GM23338 (cell line): ENCODE data around the gene AATF. TPM values are rescaled to one million over a fixed set of nuclear protein-coding genes. Genes with fewer than 3 reads are reported as not detected.

ENCODE experiments used
- ATAC-seq: fragments of 200-7000 bp; cut with Tn5 transposase; 3 replicates; pipeline ENCODE4 v1.9.1; 2020
- DNase-seq: peaks from one replicate; pipeline ENCODE4 v3.0.0-alpha.2; 2015; ENCODE audit warnings: low spot score
- H2AFZ ChIP-seq: fragments of 200-600 bp; sonication (generic); 2 replicates; pipeline ENCODE4 v1.8.0; 2016; ENCODE audit warnings: antibody characterized with exemption, mild to moderate bottlenecking, moderate library complexity
- H3F3A ChIP-seq: fragments of 200-600 bp; sonication (generic); replicated peaks from 2 replicates; pipeline ENCODE4 v1.8.0; 2017; ENCODE audit warnings: antibody characterized with exemption, mixed run types, low read depth
- H3K27ac ChIP-seq: fragments of 200-600 bp; sonication (generic); 2 replicates; pipeline ENCODE4 v1.6.1; 2016; ENCODE audit warnings: low read depth
- H3K27me3 ChIP-seq: fragments of 200-600 bp; sonication (generic); 2 replicates; pipeline ENCODE4 v1.8.0; 2016; ENCODE audit warnings: mild to moderate bottlenecking, mixed run types, moderate library complexity; ENCODE audit not compliant: insufficient read depth
- H3K36me3 ChIP-seq: fragments of 200-600 bp; sonication (generic); 2 replicates; pipeline ENCODE4 v1.8.0; 2016; ENCODE audit warnings: mild to moderate bottlenecking; ENCODE audit not compliant: insufficient read depth
- H3K4me1 ChIP-seq: fragments of 200-600 bp; sonication (generic); 2 replicates; pipeline ENCODE4 v1.8.0; 2016; ENCODE audit warnings: mild to moderate bottlenecking, moderate library complexity; ENCODE audit not compliant: insufficient read depth
- H3K4me2 ChIP-seq: fragments of 200-600 bp; sonication (generic); 2 replicates; pipeline ENCODE4 v1.7.1; 2017; ENCODE audit warnings: mixed run types
- H3K4me3 ChIP-seq: fragments of 200-600 bp; sonication (generic); 2 replicates; pipeline ENCODE4 v1.6.1; 2016; ENCODE audit warnings: mixed run types
- H3K79me2 ChIP-seq: fragments of 200-600 bp; sonication (generic); replicated peaks from 2 replicates; pipeline ENCODE4 v1.8.0; 2017; ENCODE audit warnings: mild to moderate bottlenecking; ENCODE audit not compliant: insufficient read depth
- H3K9me2 ChIP-seq: fragments of 200-600 bp; sonication (generic); 2 replicates; pipeline ENCODE4 v1.8.0; 2017; ENCODE audit not compliant: insufficient read depth
- H4K20me1 ChIP-seq: fragments of 200-600 bp; sonication (generic); replicated peaks from 2 replicates; pipeline ENCODE4 v1.8.0; 2017; ENCODE audit warnings: mild to moderate bottlenecking; ENCODE audit not compliant: insufficient read depth
- H3K27ac Mint-ChIP-seq: 2 replicates; pipeline ENCODE4 v1.8.0; 2020; ENCODE audit warnings: inconsistent platforms, mild to moderate bottlenecking, moderate library complexity, mixed read lengths
- H3K27me3 Mint-ChIP-seq: 3 replicates; pipeline ENCODE4 v1.8.0; 2022; ENCODE audit warnings: low read depth, mild to moderate bottlenecking, moderate library complexity, mixed read lengths, inconsistent platforms; ENCODE audit not compliant: insufficient read depth, poor library complexity
- H3K36me3 Mint-ChIP-seq: 3 replicates; pipeline ENCODE4 v1.8.0; 2021; ENCODE audit warnings: low read depth, mild to moderate bottlenecking, inconsistent platforms, moderate library complexity, mixed read lengths
- H3K4me1 Mint-ChIP-seq: 3 replicates; pipeline ENCODE4 v1.8.0; 2020; ENCODE audit warnings: mild to moderate bottlenecking, inconsistent platforms, mixed read lengths
- H3K4me3 Mint-ChIP-seq: 3 replicates; pipeline ENCODE4 v1.8.0; 2021; ENCODE audit warnings: moderate library complexity, mild to moderate bottlenecking, inconsistent platforms, mixed read lengths
- H3K9me3 Mint-ChIP-seq: 3 replicates; pipeline ENCODE4 v1.8.0; 2020; ENCODE audit warnings: moderate library complexity, mild to moderate bottlenecking, inconsistent platforms, mixed read lengths
- CREB1 ChIP-seq: fragments of 250-450 bp; sonication (Bioruptor Pico); IDR thresholded peaks from 2 replicates; pipeline ENCODE4 v1.5.0; 2020; ENCODE audit warnings: low read depth, mild to moderate bottlenecking, moderate library complexity
- ETS1 ChIP-seq: IDR thresholded peaks from 2 replicates; pipeline ENCODE4 v1.6.1; 2016; ENCODE audit warnings: antibody characterized with exemption
- EZH2 ChIP-seq: fragments of 200-600 bp; sonication (generic); IDR thresholded peaks from one replicate; pipeline ENCODE4 v1.8.0; 2017; ENCODE audit warnings: antibody characterized with exemption, mild to moderate bottlenecking, low read depth; ENCODE audit not compliant: unreplicated experiment
- JUNB ChIP-seq: IDR thresholded peaks from one replicate; pipeline ENCODE4 v1.6.1; 2016; ENCODE audit warnings: antibody characterized with exemption; ENCODE audit not compliant: unreplicated experiment
- STAT1 ChIP-seq: IDR thresholded peaks from one replicate; pipeline ENCODE4 v1.6.1; 2016; ENCODE audit warnings: antibody characterized with exemption; ENCODE audit not compliant: unreplicated experiment
- polyA plus RNA-seq: library from polyadenylated mRNA; unstranded; fragments of >200 nt; fragmentation: Nextera tagmentation; extraction: Ambion mirVana; gene quantifications from 2 replicates; pipeline ENCODE4 v1.2.1, GENCODE V29; 2016
- total RNA-seq: library from RNA; depleted of rRNA; stranded (reverse); fragments of >200 nt; shearing (Covaris generic); gene quantifications from 2 replicates; pipeline ENCODE4 v1.2.3, GENCODE V29; 2014
- TF ChIP-seq, protein P1 (sequence below): fragments of 250-450 bp; sonication (Bioruptor Pico); IDR thresholded peaks from 2 replicates; pipeline ENCODE4 v1.5.0; 2020; ENCODE audit warnings: mild to moderate bottlenecking, moderate library complexity

Gene AATF
- total and polyA plus RNA-seq, 2 experiments from 2014 or later, result 40.2 to 71.2 TPM

DNA sequence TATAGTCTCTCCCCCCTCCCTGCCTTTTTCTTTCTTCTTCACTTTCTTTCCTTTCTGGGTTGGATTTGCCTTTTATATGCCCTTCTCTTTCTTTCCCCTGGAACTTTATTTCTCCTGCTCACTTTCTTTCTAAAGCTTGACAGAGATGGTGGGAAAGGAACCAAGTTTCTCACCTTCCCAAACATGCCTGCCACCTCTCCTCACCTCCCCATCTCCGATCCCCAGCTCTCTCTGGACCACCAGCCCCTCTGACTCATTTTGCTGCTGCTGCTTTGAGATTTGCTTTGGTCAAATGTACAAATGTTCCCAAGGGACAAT lies 18.2 kb upstream of the AATF start:
- DNase-seq (no peak), ATAC-seq (no peak)
- Mint-ChIP-seq H3K4me1 (peaks cover 78% of the 10 kb centered on the region), H3K36me3 (no peaks in the 10 kb centered on the region), H3K27me3 (peaks cover 81% of the 10 kb centered on the region), H3K9me3 (peaks cover 3% of the 10 kb centered on the region; the same call in 1 of the 3 replicates), H3K27ac (no peak overlapping the region), H3K4me3 (no peak overlapping the region)
- H3K9me2 ChIP-seq, result no peaks in the 10 kb centered on the region
- no peak for TF ChIP-seq JUNB
- TF ChIP-seq EZH2, result peak; percentile 62
- peaks cover 87% of the 10 kb centered on the region for H3K27me3 ChIP-seq
- H3K36me3 ChIP-seq, result no peaks in the 10 kb centered on the region
- peaks cover 77% of the 10 kb centered on the region for H3K4me1 ChIP-seq
- H3K27ac ChIP-seq, result no peak overlapping the region
- peaks cover 5% of the 10 kb centered on the region for H4K20me1 ChIP-seq
- H3K79me2 ChIP-seq, result no peaks in the 10 kb centered on the region
- H3F3A ChIP-seq, result peaks cover 33% of the 10 kb centered on the region
- H2AFZ ChIP-seq, result no peak overlapping the region
- peak overlapping the region; percentile 78; the same call in 1 of the 2 replicates for H3K4me2 ChIP-seq
- no peak overlapping the region for H3K4me3 ChIP-seq

DNA sequence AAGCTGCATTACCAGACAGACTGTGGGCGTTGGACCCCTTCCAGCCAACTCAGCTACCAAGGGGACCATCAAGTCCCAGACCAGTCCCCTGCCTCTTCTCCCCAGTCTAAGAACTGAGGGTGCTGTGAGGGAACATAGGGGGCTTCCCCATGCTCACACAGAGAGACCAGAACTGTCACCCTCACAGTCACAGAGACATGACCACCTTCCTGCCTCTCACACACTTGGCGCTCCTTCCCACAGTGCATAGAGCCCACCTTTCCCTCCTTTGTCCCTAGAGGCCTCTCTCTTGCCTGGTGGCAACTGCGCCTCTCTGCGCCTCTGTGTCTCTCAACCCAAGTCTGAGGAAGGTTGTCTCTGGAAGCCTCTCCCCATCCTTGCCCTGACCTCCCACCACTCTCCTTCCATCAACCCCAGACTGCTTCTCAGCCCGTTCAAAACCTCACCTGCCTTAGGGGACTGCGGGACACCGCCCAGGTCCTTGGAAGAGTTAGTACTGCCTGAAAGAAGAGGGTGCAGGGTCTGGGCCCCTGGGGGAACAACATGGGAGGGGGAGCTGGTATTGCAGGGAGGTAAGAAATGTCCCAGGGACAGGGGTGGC lies 17.6 kb upstream of the AATF start:
- peaks cover 93% of the 10 kb centered on the region for H3K27me3 ChIP-seq
- no peak for ATAC-seq
- no peak for DNase-seq
- H3K9me2 ChIP-seq, result no peaks in the 10 kb centered on the region
- no peaks in the 10 kb centered on the region for H3K36me3 Mint-ChIP-seq
- H3K79me2 ChIP-seq, result no peaks in the 10 kb centered on the region
- H3K4me1 ChIP-seq, result peaks cover 78% of the 10 kb centered on the region
- peak overlapping the region; percentile 74; the same call in 1 of the 2 replicates for H3K4me2 ChIP-seq
- peak; percentile 82 for TF ChIP-seq EZH2
- no peak for TF ChIP-seq CREB1
- H3K4me3 ChIP-seq, result peak overlapping the region; percentile 45; the same call in 1 of the 2 replicates
- H3K4me1 Mint-ChIP-seq, result peaks cover 77% of the 10 kb centered on the region
- peak overlapping the region; percentile 1; the same call in 1 of the 3 replicates for H3K4me3 Mint-ChIP-seq
- peaks cover 34% of the 10 kb centered on the region for H3F3A ChIP-seq
- no peaks in the 10 kb centered on the region for H3K36me3 ChIP-seq
- H3K27ac ChIP-seq, result no peak overlapping the region
- peaks cover 5% of the 10 kb centered on the region for H4K20me1 ChIP-seq
- no peak overlapping the region for H3K27ac Mint-ChIP-seq
- peaks cover 84% of the 10 kb centered on the region for H3K27me3 Mint-ChIP-seq
- peaks cover 3% of the 10 kb centered on the region; the same call in 1 of the 3 replicates for H3K9me3 Mint-ChIP-seq
- H2AFZ ChIP-seq, result no peak overlapping the region

- Histone ChIP-seq H2AFZ (no peak overlapping the region), H3K4me2 (peak overlapping the region; percentile 74), H3F3A (peaks cover 34% of the 10 kb centered on the region), H4K20me1 (peaks cover 5% of the 10 kb centered on the region), H3K27ac (no peak overlapping the region), H3K4me1 (peaks cover 78% of the 10 kb centered on the region), H3K79me2 (no peaks in the 10 kb centered on the region), H3K36me3 (no peaks in the 10 kb centered on the region), H3K9me2 (no peaks in the 10 kb centered on the region), H3K4me3 (peak overlapping the region; percentile 45), H3K27me3 (peaks cover 100% of the 10 kb centered on the region)
- Mint-ChIP-seq H3K9me3 (peaks cover 3% of the 10 kb centered on the region; the same call in 1 of the 3 replicates), H3K27ac (no peak overlapping the region), H3K4me3 (peak overlapping the region; percentile 59), H3K36me3 (no peaks in the 10 kb centered on the region), H3K27me3 (peaks cover 89% of the 10 kb centered on the region), H3K4me1 (peaks cover 73% of the 10 kb centered on the region)
- DNase-seq (no peak), ATAC-seq (no peak)
- TF ChIP-seq, protein P1, sequence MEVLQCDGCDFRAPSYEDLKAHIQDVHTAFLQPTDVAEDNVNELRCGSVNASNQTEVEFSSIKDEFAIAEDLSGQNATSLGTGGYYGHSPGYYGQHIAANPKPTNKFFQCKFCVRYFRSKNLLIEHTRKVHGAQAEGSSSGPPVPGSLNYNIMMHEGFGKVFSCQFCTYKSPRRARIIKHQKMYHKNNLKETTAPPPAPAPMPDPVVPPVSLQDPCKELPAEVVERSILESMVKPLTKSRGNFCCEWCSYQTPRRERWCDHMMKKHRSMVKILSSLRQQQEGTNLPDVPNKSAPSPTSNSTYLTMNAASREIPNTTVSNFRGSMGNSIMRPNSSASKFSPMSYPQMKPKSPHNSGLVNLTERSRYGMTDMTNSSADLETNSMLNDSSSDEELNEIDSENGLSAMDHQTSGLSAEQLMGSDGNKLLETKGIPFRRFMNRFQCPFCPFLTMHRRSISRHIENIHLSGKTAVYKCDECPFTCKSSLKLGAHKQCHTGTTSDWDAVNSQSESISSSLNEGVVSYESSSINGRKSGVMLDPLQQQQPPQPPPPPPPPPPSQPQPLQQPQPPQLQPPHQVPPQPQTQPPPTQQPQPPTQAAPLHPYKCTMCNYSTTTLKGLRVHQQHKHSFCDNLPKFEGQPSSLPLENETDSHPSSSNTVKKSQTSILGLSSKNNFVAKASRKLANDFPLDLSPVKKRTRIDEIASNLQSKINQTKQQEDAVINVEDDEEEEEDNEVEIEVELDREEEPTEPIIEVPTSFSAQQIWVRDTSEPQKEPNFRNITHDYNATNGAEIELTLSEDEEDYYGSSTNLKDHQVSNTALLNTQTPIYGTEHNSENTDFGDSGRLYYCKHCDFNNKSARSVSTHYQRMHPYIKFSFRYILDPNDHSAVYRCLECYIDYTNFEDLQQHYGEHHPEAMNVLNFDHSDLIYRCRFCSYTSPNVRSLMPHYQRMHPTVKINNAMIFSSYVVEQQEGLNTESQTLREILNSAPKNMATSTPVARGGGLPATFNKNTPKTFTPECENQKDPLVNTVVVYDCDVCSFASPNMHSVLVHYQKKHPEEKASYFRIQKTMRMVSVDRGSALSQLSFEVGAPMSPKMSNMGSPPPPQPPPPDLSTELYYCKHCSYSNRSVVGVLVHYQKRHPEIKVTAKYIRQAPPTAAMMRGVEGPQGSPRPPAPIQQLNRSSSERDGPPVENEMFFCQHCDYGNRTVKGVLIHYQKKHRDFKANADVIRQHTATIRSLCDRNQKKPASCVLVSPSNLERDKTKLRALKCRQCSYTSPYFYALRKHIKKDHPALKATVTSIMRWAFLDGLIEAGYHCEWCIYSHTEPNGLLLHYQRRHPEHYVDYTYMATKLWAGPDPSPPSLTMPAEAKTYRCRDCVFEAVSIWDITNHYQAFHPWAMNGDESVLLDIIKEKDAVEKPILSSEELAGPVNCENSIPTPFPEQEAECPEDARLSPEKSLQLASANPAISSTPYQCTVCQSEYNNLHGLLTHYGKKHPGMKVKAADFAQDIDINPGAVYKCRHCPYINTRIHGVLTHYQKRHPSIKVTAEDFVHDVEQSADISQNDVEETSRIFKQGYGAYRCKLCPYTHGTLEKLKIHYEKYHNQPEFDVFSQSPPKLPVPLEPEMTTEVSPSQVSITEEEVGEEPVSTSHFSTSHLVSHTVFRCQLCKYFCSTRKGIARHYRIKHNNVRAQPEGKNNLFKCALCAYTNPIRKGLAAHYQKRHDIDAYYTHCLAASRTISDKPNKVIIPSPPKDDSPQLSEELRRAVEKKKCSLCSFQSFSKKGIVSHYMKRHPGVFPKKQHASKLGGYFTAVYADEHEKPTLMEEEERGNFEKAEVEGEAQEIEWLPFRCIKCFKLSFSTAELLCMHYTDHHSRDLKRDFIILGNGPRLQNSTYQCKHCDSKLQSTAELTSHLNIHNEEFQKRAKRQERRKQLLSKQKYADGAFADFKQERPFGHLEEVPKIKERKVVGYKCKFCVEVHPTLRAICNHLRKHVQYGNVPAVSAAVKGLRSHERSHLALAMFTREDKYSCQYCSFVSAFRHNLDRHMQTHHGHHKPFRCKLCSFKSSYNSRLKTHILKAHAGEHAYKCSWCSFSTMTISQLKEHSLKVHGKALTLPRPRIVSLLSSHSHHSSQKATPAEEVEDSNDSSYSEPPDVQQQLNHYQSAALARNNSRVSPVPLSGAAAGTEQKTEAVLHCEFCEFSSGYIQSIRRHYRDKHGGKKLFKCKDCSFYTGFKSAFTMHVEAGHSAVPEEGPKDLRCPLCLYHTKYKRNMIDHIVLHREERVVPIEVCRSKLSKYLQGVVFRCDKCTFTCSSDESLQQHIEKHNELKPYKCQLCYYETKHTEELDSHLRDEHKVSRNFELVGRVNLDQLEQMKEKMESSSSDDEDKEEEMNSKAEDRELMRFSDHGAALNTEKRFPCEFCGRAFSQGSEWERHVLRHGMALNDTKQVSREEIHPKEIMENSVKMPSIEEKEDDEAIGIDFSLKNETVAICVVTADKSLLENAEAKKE (CRISPR knock-in tag), result no peak
- no peak for TF ChIP-seq STAT1
- no peak for TF ChIP-seq JUNB
- TF ChIP-seq ETS1, result no peak
- TF ChIP-seq EZH2, result peak; percentile 98
- no peak for TF ChIP-seq CREB1
These were observed 16.9 kb upstream of the AATF start for GRCh38 chr17:36931697-36932382.
